Measurements from ENCODE around the gene PAIP2.
"Not testable (repeated sequence)": the region's sequence is repeated elsewhere in the genome, so short reads cannot be mapped to it uniquely, and the experiment has no call there.

Gene PAIP2

GRCh38 chr5:139378101-139378825 is 36.6 kb downstream of the PAIP2 start:
- DNase-seq (ENCODE audit: low spot score): no peak

- DNase-seq (ENCODE audit: low spot score): no peak
These were observed 37.3 kb downstream of the PAIP2 start for GRCh38 chr5:139378941-139379361.

GRCh38 chr5:139379626-139380449 is 38.2 kb downstream of the PAIP2 start:
- no peak for DNase-seq (ENCODE audit: low spot score)

GRCh38 chr5:139381837-139382761 is 40.4 kb downstream of the PAIP2 start:
- no peak for DNase-seq (ENCODE audit: low spot score)

- no peak for DNase-seq (ENCODE audit: low spot score)
These were observed 41.2 kb downstream of the PAIP2 start for GRCh38 chr5:139382807-139383206.

GRCh38 chr5:139383275-139383992 is 41.8 kb downstream of the PAIP2 start, which contains the start of gene SLC23A1:
TSS of gene SLC23A1 (minus strand) at chr5:139383297. CDS start at chr5:139383253, 44 bp downstream.
- DNase-seq (ENCODE audit: low spot score): no peak

- DNase-seq (ENCODE audit: low spot score): no peak
These were observed 42.4 kb downstream of the PAIP2 start for GRCh38 chr5:139383993-139384590.

GRCh38 chr5:139384591-139385051 is 43.0 kb downstream of the PAIP2 start:
- no peak for DNase-seq (ENCODE audit: low spot score)

GRCh38 chr5:139385061-139386049 is 43.7 kb downstream of the PAIP2 start:
- DNase-seq (ENCODE audit: low spot score): no peak

- no peak for DNase-seq (ENCODE audit: low spot score)
These were observed 44.4 kb downstream of the PAIP2 start for GRCh38 chr5:139386050-139386438.

GRCh38 chr5:139386956-139387355 is 45.3 kb downstream of the PAIP2 start:
- DNase-seq (ENCODE audit: low spot score): not testable (repeated sequence)

GRCh38 chr5:139387611-139388197 is 46.0 kb downstream of the PAIP2 start:
- DNase-seq (ENCODE audit: low spot score): no peak

GRCh38 chr5:139388198-139388821 is 46.7 kb downstream of the PAIP2 start:
- DNase-seq (ENCODE audit: low spot score): no peak

- DNase-seq (ENCODE audit: low spot score): no peak
These were observed 48.3 kb downstream of the PAIP2 start, which contains the start of gene MZB1 for GRCh38 chr5:139389701-139390638. TSS of gene MZB1 (minus strand) at chr5:139389913. CDS start at chr5:139389856, 57 bp downstream.

- DNase-seq (ENCODE audit: low spot score): no peak
These were observed 49.2 kb downstream of the PAIP2 start for GRCh38 chr5:139390639-139391569.

GRCh38 chr5:139391570-139392323 is 50.1 kb downstream of the PAIP2 start:
- DNase-seq (ENCODE audit: low spot score): no peak

Measured in putamen (tissue), 1 donor.